GM12875 (cell line): ENCODE results near the gene RAET1L.
"Not testable (repeated sequence)": the region's sequence is repeated elsewhere in the genome, so short reads cannot be mapped to it uniquely, and the experiment has no call there.

Source experiments
- H3K4me3 ChIP-seq: one replicate; pipeline ENCODE4 v1.5.1; 2011; ENCODE audit warnings: low read depth, low read length, control low read depth
- TF ChIP-seq, protein P1 (sequence below): IDR thresholded peaks from 2 replicates; pipeline ENCODE4 v1.5.1; 2011; ENCODE audit warnings: low read depth, mild to moderate bottlenecking, control low read depth, inconsistent platforms, low read length, moderate library complexity, borderline replicate concordance; ENCODE audit not compliant: insufficient read depth

Gene RAET1L

DNA sequence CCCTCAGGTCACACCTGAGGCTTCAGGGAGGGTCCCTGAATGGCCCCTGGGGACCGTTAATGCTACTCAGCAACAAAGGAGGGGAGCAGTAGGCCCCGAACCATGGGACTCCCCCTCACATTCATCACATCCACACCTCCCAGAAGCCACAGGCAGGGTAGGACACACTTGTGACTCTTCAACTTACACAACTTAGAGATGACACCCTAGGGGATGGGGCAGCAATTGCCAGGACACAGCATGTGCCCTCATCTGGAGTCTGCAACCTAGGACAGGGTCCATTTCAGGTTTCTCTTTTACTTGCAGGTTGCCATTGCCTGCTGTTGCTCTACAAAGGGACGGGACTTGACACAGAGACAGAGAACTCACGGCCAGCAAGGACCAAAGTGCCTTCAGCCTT, 42.8 kb upstream of the RAET1L start:
- H3K4me3 ChIP-seq = no peak overlapping the region
- TF ChIP-seq, protein P1, sequence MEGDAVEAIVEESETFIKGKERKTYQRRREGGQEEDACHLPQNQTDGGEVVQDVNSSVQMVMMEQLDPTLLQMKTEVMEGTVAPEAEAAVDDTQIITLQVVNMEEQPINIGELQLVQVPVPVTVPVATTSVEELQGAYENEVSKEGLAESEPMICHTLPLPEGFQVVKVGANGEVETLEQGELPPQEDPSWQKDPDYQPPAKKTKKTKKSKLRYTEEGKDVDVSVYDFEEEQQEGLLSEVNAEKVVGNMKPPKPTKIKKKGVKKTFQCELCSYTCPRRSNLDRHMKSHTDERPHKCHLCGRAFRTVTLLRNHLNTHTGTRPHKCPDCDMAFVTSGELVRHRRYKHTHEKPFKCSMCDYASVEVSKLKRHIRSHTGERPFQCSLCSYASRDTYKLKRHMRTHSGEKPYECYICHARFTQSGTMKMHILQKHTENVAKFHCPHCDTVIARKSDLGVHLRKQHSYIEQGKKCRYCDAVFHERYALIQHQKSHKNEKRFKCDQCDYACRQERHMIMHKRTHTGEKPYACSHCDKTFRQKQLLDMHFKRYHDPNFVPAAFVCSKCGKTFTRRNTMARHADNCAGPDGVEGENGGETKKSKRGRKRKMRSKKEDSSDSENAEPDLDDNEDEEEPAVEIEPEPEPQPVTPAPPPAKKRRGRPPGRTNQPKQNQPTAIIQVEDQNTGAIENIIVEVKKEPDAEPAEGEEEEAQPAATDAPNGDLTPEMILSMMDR = no peak

DNA sequence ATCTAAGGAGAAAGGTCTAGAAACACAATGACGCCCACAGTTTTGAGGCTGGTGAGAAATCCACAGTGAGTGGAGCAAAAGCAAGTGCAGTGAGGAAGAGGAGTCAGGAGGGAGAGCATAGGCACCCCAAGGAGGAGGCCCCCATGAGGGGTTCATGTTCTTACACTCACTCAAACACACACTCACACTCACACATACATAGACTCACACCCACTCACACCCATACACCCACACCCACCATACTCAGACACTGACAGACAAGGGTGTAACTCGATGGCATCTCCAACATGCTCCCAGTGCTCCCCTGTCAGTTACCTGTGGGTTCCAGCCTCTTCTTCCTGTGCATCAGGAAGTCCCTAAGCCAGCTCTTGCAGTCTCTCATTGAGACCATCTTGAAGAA, 39.8 kb upstream of the RAET1L start:
- H3K4me3 ChIP-seq = no peak overlapping the region
- TF ChIP-seq, protein P1 = no peak

DNA sequence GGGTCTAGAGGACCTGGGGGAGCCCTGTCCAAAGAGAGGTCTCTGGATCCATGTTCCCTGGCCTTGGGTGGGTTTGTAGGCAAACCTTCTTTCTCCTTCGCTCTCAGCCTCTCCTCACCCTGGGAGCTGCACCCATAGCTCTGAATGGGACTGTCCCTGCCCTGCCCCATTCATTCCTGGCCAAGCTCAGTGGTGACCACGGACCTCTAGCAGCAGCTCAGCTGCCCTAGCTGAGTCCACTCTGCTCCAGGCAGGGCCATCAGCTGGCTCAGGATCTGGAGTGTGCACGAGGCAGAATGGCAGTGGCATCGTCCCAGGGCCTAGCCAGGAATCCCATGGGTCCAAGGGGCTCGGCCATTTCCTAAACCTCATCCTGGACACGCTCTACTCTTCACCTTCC, 38.3 kb upstream of the RAET1L start:
- TF ChIP-seq, protein P1 = no peak
- no peak overlapping the region for H3K4me3 ChIP-seq

DNA sequence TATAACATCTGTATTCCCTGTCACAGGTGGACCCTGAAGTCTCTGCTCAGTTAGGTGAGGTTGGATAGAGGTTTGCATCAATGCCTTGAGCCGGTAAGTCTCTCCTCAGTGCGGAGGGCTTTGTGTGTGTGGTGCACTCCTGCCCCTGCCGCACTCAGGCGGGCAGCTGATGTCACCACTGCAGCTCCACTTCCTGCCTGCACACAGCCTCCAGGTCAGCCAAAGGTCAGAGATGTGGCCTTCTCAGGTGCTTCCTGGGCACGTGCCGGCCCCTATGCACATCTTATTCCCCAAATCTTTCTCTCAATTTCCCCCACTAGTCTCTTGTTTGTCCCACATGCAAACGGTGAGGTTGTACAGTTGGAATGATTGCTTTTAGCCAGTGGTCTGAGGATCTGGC, 34.6 kb upstream of the RAET1L start:
- H3K4me3 ChIP-seq = not testable (repeated sequence)

DNA sequence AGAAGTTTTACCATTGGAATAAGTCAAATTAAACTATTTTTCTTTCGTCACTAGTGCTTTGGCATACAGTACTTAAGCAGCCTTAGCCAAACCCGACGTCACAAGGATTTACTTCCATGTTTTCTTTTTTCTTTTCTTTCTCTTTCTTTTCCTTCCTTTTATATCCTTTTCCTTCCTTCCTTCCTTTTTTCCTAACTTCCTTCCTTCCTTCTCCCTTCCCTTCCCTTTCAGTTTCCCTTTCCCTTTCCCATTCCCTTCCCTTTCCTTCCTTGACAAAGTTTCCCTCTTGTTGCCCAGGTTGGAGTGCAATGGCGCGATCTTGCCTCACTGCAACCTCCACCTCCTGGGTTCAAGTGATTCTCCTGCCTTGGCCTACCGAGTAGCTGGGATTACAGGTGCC, 33.7 kb upstream of the RAET1L start:
- no peak overlapping the region for H3K4me3 ChIP-seq
- TF ChIP-seq, protein P1 = no peak

DNA sequence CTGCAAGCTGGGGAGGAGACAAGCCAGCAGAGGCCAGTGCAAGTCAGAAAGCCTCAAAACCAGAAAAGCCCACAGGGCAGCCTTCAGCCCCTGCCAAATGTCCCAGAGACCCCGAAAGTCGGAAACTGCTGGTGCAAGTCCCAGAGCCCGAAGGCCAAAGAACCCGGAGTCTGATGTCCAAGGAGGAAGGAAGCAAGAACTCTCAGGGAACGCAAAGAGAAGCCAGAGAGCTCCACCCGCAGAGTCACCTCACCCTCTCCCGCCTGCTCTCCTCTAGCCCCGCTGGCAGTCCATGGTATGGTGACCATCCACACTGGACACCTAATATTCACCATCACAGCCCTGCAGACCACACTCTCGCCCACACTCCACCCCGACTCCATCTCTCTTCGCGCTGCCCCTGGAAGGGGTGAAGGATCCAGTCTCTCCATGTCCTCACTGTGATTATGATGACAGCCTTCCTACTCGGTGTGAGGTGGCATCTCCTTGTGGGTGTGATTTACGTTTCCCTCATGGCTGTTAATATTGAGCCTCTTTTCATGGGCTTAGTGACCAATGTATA, 33.0 kb upstream of the RAET1L start:
- H3K4me3 ChIP-seq = no peak overlapping the region
- TF ChIP-seq, protein P1 = no peak

DNA sequence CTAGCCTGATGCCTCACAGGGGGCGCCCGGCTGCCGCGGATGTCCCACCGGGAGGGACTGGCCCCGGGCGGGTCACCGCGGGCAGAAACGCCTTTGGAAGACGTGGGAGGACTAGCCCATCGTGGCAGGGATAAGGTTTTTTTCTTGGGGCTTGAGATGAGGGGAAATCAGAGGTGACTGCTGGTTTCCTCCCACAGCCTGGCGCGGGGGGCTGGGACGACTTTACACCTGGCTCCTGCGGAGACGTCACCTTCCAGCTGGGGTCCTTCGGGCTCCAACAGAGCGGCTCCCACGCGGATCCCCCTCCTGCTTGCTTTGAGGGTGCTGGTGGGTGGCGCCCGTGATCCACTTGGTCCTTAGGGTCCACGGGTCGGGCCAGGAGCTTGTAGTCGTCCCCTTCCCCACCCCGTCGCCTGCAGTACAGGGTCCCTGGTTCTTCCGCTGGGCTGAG, 32.2 kb upstream of the RAET1L start:
- TF ChIP-seq, protein P1 = no peak
- no peak overlapping the region for H3K4me3 ChIP-seq

DNA sequence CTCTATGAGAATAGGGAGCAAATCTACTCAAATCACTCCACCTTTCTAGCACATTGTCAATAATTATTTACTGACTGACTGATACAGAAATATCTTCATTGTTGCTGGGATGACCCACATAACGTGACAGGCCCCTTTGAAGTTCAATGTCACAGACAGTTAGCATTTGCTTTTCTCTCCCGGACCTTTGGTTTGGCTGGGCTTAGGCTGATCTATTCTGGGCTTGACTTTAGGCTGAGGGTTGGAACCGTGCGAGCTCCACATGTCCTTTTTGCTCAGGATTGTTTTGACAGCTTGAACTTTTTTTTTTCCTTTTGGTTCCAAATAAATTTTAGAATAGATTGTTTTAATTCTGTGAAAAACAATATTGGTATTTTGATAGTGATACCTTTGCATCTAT, 31.6 kb upstream of the RAET1L start:
- TF ChIP-seq, protein P1 = no peak

More for the DNA sequence above, 31.6 kb upstream of the RAET1L start:
- H3K4me3 ChIP-seq = no peak overlapping the region
